WTC11 (cell line): ENCODE measurements around the gene SLC38A8. TPM values are rescaled to one million over a fixed set of nuclear protein-coding genes. Genes with fewer than 3 reads are reported as not detected.

Source experiments
- ATAC-seq: fragments of 200-7000 bp; cut with Tn5 transposase; 2 replicates; pipeline ENCODE4 v1.10.0; 2021; ENCODE audit warnings: mild to moderate bottlenecking, moderate library complexity
- CTCF ChIA-PET: fragments of 300-600 bp; sonication (Branson Sonifier 250); formaldehyde crosslinking; loops from one replicate; lab custom pipeline; 2021; ENCODE audit warnings: antibody characterized with exemption; lab: Charles Lee
- POLR2A ChIA-PET: fragments of 350-600 bp; sonication (Branson Sonifier 250); formaldehyde crosslinking; loops from one replicate; lab custom pipeline; 2021; ENCODE audit warnings: antibody characterized with exemption; lab: Charles Lee
- DNase-seq: peaks from one replicate; pipeline ENCODE4 v3.0.0; 2021; ENCODE audit warnings: low spot score
- H3K27ac Mint-ChIP-seq: 2 replicates; pipeline ENCODE4 v1.8.0; 2021; ENCODE audit warnings: mixed read lengths
- H3K27me3 Mint-ChIP-seq: 2 replicates; pipeline ENCODE4 v1.8.0; 2021; ENCODE audit warnings: low read depth, mild to moderate bottlenecking, moderate library complexity, mixed read lengths
- H3K36me3 Mint-ChIP-seq: 2 replicates; pipeline ENCODE4 v1.8.0; 2021; ENCODE audit warnings: mixed read lengths
- H3K4me1 Mint-ChIP-seq: 2 replicates; pipeline ENCODE4 v1.8.0; 2022; ENCODE audit warnings: mixed read lengths
- H3K4me3 Mint-ChIP-seq: 2 replicates; pipeline ENCODE4 v1.8.0; 2021; ENCODE audit warnings: mild to moderate bottlenecking, moderate library complexity, mixed read lengths
- H3K9me3 Mint-ChIP-seq: 2 replicates; pipeline ENCODE4 v1.8.0; 2021; ENCODE audit warnings: mixed read lengths
- ATF6 ChIP-seq: sonication (generic); formaldehyde crosslinking; IDR thresholded peaks from 2 replicates; pipeline ENCODE4 v1.8.1; 2023; ENCODE audit warnings: mild to moderate bottlenecking, missing genetic modification reagents
- CREM ChIP-seq: sonication (generic); formaldehyde crosslinking; IDR thresholded peaks from 2 replicates; pipeline ENCODE4 v1.8.1; 2022; ENCODE audit warnings: mild to moderate bottlenecking, missing genetic modification reagents, moderate library complexity
- CTCF ChIP-seq: fragments of 200-600 bp; IDR thresholded peaks from 2 replicates; pipeline ENCODE4 v1.8.0; 2022; ENCODE audit warnings: antibody characterized with exemption
- FOXK1 ChIP-seq: sonication (generic); formaldehyde crosslinking; IDR thresholded peaks from 2 replicates; pipeline ENCODE4 v1.8.0; 2022; ENCODE audit warnings: mild to moderate bottlenecking, moderate library complexity, missing genetic modification reagents
- FOXP4 ChIP-seq: sonication (generic); formaldehyde crosslinking; IDR thresholded peaks from 2 replicates; pipeline ENCODE4 v1.8.0; 2022; ENCODE audit warnings: mild to moderate bottlenecking, missing genetic modification reagents
- JAZF1 ChIP-seq: fragments of 250-450 bp; sonication (Bioruptor Pico); IDR thresholded peaks from 2 replicates; pipeline ENCODE4 v1.9.0; 2021; ENCODE audit warnings: moderate library complexity, mild to moderate bottlenecking, inconsistent platforms
- NFYB ChIP-seq: sonication (generic); formaldehyde crosslinking; conservative IDR thresholded peaks from 2 replicates; pipeline ENCODE4 v1.8.0; 2022; ENCODE audit warnings: low read depth, missing genetic modification reagents
- SOX15 ChIP-seq: fragments of 250-450 bp; sonication (Bioruptor Pico); IDR thresholded peaks from 2 replicates; pipeline ENCODE4 v1.9.0; 2021; ENCODE audit warnings: mild to moderate bottlenecking
- TEAD1 ChIP-seq: sonication (generic); formaldehyde crosslinking; IDR thresholded peaks from 2 replicates; pipeline ENCODE4 v1.8.0; 2022; ENCODE audit warnings: mild to moderate bottlenecking, missing genetic modification reagents
- TEAD4 ChIP-seq: sonication (generic); formaldehyde crosslinking; IDR thresholded peaks from 2 replicates; pipeline ENCODE4 v1.8.0; 2022; ENCODE audit warnings: mild to moderate bottlenecking, missing genetic modification reagents
- TP53 ChIP-seq: sonication (generic); formaldehyde crosslinking; IDR thresholded peaks from 2 replicates; pipeline ENCODE4 v1.8.1; 2023; ENCODE audit warnings: mild to moderate bottlenecking, missing genetic modification reagents
- ZNF121 ChIP-seq: sonication (generic); formaldehyde crosslinking; IDR thresholded peaks from 2 replicates; pipeline ENCODE4 v1.8.0; 2023; ENCODE audit warnings: missing genetic modification reagents
- ZNF219 ChIP-seq: sonication (generic); formaldehyde crosslinking; IDR thresholded peaks from 2 replicates; pipeline ENCODE4 v1.8.0; 2023; ENCODE audit warnings: missing genetic modification reagents, mild to moderate bottlenecking, borderline replicate concordance
- ZNF263 ChIP-seq: sonication (generic); formaldehyde crosslinking; IDR thresholded peaks from 2 replicates; pipeline ENCODE4 v1.8.1; 2022; ENCODE audit warnings: low read depth, mild to moderate bottlenecking, moderate library complexity, missing genetic modification reagents
- ZNF281 ChIP-seq: sonication (generic); formaldehyde crosslinking; IDR thresholded peaks from 2 replicates; pipeline ENCODE4 v1.8.0; 2023; ENCODE audit warnings: mild to moderate bottlenecking, missing genetic modification reagents
- total RNA-seq: library from RNA; stranded (reverse); gene quantifications from 3 replicates; pipeline ENCODE4 v1.2.3, GENCODE V29; 2021
- TF ChIP-seq, protein P1 (sequence below): sonication (generic); formaldehyde crosslinking; IDR thresholded peaks from 2 replicates; pipeline ENCODE4 v1.8.1; 2023; ENCODE audit warnings: mild to moderate bottlenecking, missing genetic modification reagents, moderate library complexity
- TF ChIP-seq, protein P2 (sequence below): sonication (generic); formaldehyde crosslinking; IDR thresholded peaks from 2 replicates; pipeline ENCODE4 v1.8.0; 2022; ENCODE audit warnings: missing genetic modification reagents
- TF ChIP-seq, protein P3 (sequence below): sonication (generic); formaldehyde crosslinking; IDR thresholded peaks from 2 replicates; pipeline ENCODE4 v1.8.0; 2022; ENCODE audit warnings: mild to moderate bottlenecking, missing genetic modification reagents

SLC38A8 gene
- total RNA-seq, 1 experiment from 2014 or later: not detected

GRCh38 chr16:84045001-84045817 lies 2.6 kb upstream of the SLC38A8 start (continued):
- TF ChIP-seq FOXK1 (CRISPR knock-in tag) (no peak), CREM (CRISPR knock-in tag) (no peak), TEAD4 (CRISPR knock-in tag) (no peak), TEAD1 (CRISPR knock-in tag) (no peak), JAZF1 (CRISPR knock-in tag) (no peak), NFYB (CRISPR knock-in tag) (no peak), TP53 (no peak)
- TF ChIP-seq, protein P1, sequence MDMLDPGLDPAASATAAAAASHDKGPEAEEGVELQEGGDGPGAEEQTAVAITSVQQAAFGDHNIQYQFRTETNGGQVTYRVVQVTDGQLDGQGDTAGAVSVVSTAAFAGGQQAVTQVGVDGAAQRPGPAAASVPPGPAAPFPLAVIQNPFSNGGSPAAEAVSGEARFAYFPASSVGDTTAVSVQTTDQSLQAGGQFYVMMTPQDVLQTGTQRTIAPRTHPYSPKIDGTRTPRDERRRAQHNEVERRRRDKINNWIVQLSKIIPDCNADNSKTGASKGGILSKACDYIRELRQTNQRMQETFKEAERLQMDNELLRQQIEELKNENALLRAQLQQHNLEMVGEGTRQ: no peak
- TF ChIP-seq, protein P2, sequence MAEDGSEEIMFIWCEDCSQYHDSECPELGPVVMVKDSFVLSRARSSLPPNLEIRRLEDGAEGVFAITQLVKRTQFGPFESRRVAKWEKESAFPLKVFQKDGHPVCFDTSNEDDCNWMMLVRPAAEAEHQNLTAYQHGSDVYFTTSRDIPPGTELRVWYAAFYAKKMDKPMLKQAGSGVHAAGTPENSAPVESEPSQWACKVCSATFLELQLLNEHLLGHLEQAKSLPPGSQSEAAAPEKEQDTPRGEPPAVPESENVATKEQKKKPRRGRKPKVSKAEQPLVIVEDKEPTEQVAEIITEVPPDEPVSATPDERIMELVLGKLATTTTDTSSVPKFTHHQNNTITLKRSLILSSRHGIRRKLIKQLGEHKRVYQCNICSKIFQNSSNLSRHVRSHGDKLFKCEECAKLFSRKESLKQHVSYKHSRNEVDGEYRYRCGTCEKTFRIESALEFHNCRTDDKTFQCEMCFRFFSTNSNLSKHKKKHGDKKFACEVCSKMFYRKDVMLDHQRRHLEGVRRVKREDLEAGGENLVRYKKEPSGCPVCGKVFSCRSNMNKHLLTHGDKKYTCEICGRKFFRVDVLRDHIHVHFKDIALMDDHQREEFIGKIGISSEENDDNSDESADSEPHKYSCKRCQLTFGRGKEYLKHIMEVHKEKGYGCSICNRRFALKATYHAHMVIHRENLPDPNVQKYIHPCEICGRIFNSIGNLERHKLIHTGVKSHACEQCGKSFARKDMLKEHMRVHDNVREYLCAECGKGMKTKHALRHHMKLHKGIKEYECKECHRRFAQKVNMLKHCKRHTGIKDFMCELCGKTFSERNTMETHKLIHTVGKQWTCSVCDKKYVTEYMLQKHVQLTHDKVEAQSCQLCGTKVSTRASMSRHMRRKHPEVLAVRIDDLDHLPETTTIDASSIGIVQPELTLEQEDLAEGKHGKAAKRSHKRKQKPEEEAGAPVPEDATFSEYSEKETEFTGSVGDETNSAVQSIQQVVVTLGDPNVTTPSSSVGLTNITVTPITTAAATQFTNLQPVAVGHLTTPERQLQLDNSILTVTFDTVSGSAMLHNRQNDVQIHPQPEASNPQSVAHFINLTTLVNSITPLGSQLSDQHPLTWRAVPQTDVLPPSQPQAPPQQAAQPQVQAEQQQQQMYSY: no peak

DNA sequence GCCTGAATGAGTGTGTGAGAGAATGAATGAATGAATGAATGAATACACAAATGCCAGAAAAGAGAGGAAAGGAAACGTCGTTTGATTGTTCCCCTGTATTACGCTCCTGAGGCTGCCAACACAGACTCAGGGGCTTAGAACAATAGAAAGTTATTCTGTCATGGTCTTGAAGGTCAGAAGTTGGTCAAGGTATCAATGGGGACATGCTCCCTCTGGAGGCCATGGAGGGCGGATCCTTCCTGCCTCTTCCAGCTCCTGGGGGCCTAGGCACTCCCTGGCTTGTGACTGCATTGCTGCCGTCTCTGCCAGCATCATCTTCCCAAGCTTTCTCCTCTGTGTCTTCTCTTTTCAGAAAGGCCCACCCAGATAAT lies 1.5 kb upstream of the SLC38A8 start:
- CTCF ChIA-PET: interaction anchor here (0.6 to 10.2 kb wide), 14 partner anchors 10 to 101 kb away, joined by 3 to 131 read pairs (median 8); partner anchors contain the start of genes DNAAF1, HSDL1 and OSGIN1
- Mint-ChIP-seq H3K4me1 (peaks cover 17% of the 10 kb centered on the region), H3K4me3 (no peak overlapping the region), H3K27ac (no peak overlapping the region), H3K27me3 (no peaks in the 10 kb centered on the region), H3K36me3 (no peaks in the 10 kb centered on the region), H3K9me3 (no peaks in the 10 kb centered on the region)
- DNase-seq (peak; percentile 54), ATAC-seq (peak; percentile 60)
- TF ChIP-seq CTCF: peak; percentile 20; the same call in 1 of the 2 replicates
- TF ChIP-seq, protein P3, sequence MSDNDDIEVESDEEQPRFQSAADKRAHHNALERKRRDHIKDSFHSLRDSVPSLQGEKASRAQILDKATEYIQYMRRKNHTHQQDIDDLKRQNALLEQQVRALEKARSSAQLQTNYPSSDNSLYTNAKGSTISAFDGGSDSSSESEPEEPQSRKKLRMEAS: no peak
- POLR2A ChIA-PET: no interaction called here

DNA sequence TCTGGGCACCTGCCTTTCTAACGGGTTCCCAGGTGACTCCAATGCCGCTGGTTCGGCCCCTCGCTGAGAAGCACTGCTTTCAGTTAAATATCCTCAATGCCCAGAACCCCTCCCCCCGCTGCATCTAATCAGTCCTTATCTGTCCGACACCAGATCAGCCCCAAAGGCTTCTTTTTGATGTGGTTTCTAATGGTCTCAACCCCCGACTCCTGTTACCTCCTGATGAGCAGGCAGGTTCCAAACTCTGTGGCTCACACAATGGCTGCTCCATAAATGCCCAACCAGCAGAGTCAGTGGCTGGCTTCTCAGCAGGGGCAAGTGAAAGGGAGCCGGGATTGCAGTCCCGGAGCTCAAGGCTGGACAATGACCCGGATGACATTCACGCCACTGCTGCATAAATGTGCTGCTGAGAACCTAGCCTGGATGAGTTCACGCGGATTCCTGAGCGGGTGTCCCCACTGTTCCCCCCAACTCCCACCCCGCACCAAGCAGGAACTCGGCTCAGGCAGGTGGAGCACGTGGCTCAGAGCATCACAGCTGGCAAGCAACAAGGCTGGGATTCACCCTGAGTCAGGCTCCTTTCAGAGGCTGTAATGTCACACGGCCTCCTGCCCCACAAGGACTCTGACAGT lies 1.0 kb upstream of the SLC38A8 start:
- Mint-ChIP-seq H3K9me3 (no peaks in the 10 kb centered on the region), H3K4me1 (peaks cover 17% of the 10 kb centered on the region), H3K36me3 (no peaks in the 10 kb centered on the region), H3K27ac (no peak overlapping the region), H3K4me3 (no peak overlapping the region), H3K27me3 (no peaks in the 10 kb centered on the region)
- ATAC-seq: no peak; the same call in 1 of the 2 replicates
- CTCF ChIA-PET: interaction anchor here (0.8 to 10.2 kb wide), 16 partner anchors 11 to 143 kb away, joined by 3 to 131 read pairs (median 7); partner anchors contain the start of genes MBTPS1, OSGIN1 and TAF1C
- no peak for DNase-seq
- POLR2A ChIA-PET: no interaction called here
- TF ChIP-seq TEAD1 (CRISPR knock-in tag) (no peak), ZNF219 (no peak), JAZF1 (CRISPR knock-in tag) (no peak), ZNF121 (CRISPR knock-in tag) (no peak), FOXP4 (CRISPR knock-in tag) (no peak), ZNF281 (CRISPR knock-in tag) (no peak), SOX15 (CRISPR knock-in tag) (no peak), ZNF263 (no peak), ATF6 (no peak)
